Activated CD4-positive, CD25-positive, alpha-beta regulatory T cell treated with anti-CD3 and anti-CD28 coated beads, Interleukin-2, amount 50 U/mL, for 72 hours (primary cell): ENCODE results near the gene MGAT4D.
"Not testable (repeated sequence)": the region's sequence is repeated elsewhere in the genome, so short reads cannot be mapped to it uniquely, and the experiment has no call there.

Experiments used
- DNase-seq: peaks from one replicate; pipeline ENCODE4 v3.0.0; 2021

MGAT4D gene

GRCh38 chr4:140497747-140498636 lies at the start of gene MGAT4D:
Gene MGAT4D, minus strand, starts transcription at chr4:140498293. Its CDS starts 71 bp downstream, at chr4:140498222.
- no peak for DNase-seq

DNA sequence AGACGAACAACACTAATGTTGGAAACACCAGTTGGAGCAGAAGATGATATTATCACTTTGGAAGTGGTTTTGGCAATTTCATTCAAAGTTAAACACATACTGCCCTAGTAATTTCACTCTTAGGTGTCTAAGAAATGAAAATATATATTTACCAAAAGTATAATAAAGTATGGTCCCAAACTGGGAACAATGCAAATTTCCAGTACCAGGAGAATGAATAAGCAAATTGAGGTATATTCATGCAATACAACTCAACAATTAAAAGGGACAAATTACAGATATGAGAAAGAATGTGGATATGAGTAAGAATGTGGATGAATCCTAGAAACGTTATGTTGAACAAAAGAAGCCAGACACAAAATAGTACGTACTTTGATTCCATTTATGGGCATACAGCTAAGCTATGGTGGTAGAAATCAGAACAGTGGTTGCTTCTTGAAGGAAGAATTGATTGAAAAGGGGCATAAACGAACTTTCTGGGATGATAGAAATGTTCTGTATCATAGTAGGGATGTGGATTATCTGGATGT lies 35.9 kb upstream of the MGAT4D start:
- DNase-seq, result no peak

DNA sequence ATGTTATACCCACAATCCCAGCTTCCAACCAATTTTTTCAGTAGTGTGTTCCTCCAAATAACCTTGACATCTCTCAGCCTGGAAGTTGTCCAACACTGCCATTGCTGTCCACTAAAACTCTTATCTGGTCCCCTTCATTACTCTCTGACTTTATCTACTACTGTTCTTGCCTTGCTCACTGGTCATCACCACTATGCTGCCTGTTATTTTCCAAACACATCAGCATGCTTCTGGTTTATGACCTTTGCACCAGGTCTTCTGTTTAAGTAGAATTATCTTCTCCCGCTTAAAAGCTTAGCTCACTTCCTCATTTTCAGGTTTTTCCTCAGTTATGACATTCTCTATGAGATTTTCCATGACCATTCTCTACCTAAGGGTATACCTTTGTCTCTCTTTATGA lies 31.3 kb upstream of the MGAT4D start:
- DNase-seq, result no peak

DNA sequence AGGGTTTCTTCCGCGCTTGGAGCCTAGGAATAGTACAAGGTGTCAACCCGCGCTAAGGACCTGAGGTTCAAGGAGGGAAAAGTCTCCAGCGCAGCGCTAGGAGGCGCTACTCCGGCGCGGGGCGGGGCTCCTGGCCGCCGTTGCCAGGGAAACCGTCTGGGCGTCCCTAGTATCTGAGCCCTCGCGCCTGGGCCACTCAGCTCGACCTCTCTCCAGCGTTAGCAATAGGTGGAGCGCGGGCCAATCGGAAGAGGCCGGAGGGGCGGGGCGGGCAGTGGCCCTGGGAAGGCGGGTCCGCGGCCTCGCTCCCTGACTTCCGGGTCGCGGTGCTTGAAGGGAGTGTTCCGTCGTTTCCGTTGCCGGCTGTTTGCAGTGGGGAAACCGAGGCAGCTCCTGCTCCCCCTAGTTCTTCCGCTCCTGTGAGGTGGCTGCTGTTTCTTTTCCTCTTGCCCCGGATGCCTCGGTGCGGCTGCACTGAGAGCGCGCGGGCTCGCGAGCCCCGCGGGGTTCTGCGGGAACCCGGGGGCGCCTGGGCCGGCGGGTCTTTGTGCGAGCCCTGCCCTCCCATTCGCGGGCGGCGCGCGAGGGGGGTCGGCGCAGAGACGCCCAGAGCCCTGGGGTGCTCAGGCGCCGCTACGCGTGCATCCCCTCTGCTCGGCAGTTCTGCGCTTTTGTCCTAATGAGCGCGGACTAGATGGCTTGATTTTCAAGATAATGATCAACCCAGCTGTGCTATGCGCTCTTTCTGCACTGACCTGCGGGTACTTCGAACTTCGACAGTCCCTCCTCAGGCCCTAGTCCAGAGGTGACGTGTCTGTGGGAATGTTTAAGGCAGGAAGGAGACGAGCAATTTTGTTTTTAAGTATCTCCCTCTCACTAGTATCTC lies 26.0 kb upstream of the MGAT4D start, which contains the start of gene ELMOD2:
ELMOD2 (plus strand) TSS at position 312 of the 886 bp plus-strand sequence. CDS start 1,261 bp downstream, outside the sequence.
- DNase-seq, result peak; percentile 98

- DNase-seq, result no peak
Measured at GRCh38 chr4:140523370-140523856, 25.3 kb upstream of the MGAT4D start.

- no peak for DNase-seq
Measured at GRCh38 chr4:140515423-140515822, 17.3 kb upstream of the MGAT4D start.

DNA sequence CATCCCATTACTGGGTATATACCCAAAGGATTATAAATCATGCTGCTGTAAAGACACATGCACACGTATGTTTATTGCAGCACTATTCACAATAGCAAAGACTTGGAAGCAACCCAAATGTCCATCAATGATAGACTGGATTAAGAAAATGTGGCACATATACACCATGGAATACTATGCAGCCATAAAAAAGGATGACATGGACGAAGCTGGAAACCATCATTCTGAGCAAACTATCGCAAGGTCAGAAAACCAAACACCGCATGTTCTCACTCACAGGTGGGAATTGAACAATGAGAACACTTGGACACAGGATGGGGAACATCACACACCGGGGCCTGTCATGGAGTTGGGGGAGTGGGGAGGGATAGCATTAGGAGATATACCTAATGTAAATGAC lies 15.7 kb upstream of the MGAT4D start:
- not testable (repeated sequence) for DNase-seq

DNA sequence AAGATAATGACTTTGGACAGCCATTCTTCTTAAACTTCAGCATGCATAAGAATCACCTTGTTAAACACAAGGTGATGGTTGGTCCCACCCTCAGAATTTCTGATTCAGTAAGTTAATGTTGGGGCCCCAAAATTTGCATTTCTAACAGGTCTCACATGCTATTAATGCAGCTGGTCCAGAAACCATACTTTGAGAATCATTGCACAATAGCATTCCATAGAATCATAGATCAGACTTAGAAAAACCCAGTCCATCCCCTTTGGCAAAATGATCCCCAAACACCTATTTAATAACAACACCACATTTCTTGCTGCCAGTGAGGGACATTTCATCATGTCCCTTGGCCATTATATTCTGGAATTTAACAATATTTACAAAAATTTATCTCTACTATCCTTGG lies 6.2 kb upstream of the MGAT4D start:
- no peak for DNase-seq

GRCh38 chr4:140499391-140499790 lies 1.3 kb upstream of the MGAT4D start:
- DNase-seq, result no peak

GRCh38 chr4:140497405-140497746 lies 717 bp downstream of the MGAT4D start:
- no peak for DNase-seq

GRCh38 chr4:140485939-140486338 lies 12.2 kb downstream of the MGAT4D start:
- DNase-seq, result no peak

GRCh38 chr4:140483445-140483844 lies 14.6 kb downstream of the MGAT4D start:
- no peak for DNase-seq

- no peak for DNase-seq
Measured at GRCh38 chr4:140472156-140472555, 25.9 kb downstream of the MGAT4D start.

GRCh38 chr4:140469791-140470733 lies 28.0 kb downstream of the MGAT4D start:
- DNase-seq, result no peak

- DNase-seq, result no peak
Measured at GRCh38 chr4:140466146-140466545, 31.9 kb downstream of the MGAT4D start.

DNA sequence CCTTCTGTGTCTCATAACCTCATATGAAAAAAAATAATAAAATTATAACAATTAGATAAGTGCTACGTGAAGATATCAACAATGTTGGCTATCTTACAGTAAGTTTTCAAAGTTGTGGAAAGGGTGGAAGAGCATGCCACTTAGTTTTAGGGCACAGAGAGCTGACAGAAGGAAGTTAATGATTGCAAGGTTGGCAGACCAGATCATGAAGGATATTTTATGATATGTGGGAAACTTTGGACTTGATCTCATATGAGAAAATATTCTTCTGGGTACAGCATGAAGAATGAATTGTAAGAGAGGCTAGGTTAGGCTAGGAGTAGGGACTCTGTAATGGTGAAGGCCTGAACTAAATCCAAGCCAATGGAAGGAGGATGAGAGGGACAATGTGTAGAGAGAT lies 34.5 kb downstream of the MGAT4D start:
- DNase-seq, result no peak

GRCh38 chr4:140463182-140463581 lies 34.9 kb downstream of the MGAT4D start:
- DNase-seq, result no peak

DNA sequence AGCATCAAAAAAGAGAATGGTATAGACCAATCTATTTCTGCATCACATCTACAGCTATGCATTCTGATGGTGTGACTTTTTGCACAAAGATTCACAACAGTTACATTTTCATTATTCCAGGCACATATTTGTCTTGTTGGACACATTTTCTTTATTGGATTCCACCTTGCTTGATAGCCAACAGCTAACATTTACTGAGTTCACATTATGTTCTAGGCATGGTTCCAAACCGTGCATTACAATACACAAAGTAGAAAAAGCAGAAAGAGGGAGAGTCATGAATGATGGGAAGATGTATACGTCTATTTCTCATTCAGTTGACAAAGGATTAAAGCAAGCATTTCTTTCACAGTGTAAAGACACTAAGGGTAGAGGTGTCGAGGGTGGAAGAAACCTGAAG lies 47.7 kb downstream of the MGAT4D start:
- no peak for DNase-seq

- no peak for DNase-seq
Measured at GRCh38 chr4:140448830-140449229, 49.3 kb downstream of the MGAT4D start.

- DNase-seq, result no peak
Measured at GRCh38 chr4:140448162-140448561, 49.9 kb downstream of the MGAT4D start.

DNA sequence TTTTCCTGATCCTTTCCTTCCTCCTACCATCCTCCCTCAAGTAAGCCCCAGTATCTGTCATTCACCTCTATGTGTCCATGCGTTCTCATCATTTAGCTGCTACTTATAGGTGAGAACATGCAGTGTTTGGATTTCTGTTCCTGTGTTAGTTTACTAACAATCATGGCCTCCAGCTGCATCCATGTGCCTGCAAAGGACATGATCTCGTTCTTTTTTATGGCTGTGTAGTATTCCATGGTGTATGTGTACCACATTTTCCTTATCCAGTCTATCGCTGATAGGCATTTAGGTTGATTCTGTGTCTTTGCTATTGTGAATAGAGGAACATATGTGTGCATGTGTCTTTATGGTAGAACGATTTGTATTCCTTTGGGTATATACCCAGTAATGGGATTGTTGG lies 53.7 kb downstream of the MGAT4D start:
- DNase-seq, result not testable (repeated sequence)

DNA sequence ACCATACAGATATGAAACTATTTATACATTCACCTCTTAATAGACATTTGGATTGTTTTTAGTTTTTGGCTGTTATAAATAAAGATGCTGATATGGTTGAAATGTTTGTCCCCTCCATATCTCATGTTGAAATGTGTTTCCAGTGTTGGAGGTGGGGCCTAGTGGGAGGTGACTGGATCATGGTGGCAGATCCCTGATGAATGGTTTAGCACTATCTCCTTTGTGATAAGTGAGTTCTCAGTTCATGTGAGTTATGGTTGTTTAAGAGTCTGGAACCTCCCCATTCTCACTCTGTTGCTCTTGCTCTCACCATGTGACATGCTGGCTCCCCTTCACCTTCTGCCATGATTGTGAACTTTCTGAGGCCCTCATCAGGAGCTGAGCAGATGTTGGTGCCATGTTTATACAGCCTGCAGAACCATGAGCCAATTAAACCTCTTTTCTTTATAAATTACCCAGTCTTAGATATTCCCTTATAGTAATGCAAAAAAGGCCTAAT lies 58.4 kb downstream of the MGAT4D start:
- no peak for DNase-seq
